Panc1 (cell line): Measurements from ENCODE around the gene TAC3. TPM values are rescaled to one million over a fixed set of nuclear protein-coding genes. Genes with fewer than 3 reads are reported as not detected.

ENCODE experiments used
- ATAC-seq: fragments of 200-7000 bp; cut with Tn5 transposase; 2 replicates; pipeline ENCODE4 v1.9.1; 2020; ENCODE audit warnings: mild to moderate bottlenecking, moderate library complexity
- BruUV-seq: library from RNA; stranded (reverse); fragments of 400-500 nt; replicated peaks from 2 replicates; lab custom pipeline; 2021; lab: Mats Ljungman, UMichigan
- CTCF ChIA-PET: fragments of 300-600 bp; sonication (Branson Sonifier 250); formaldehyde crosslinking; loops from one replicate; lab custom pipeline; 2022; ENCODE audit warnings: antibody characterized with exemption; lab: Charles Lee
- POLR2A ChIA-PET: fragments of 300-600 bp; sonication (Branson Sonifier 250); formaldehyde crosslinking; loops from one replicate; lab custom pipeline; 2022; ENCODE audit warnings: antibody characterized with exemption; lab: Charles Lee
- DNase-seq: peaks from one replicate; pipeline ENCODE4 v3.0.0-alpha.2; 2010; ENCODE audit warnings: low read depth, low spot score
- H3K27ac ChIP-seq: 2 replicates; pipeline ENCODE4 v1.5.1; 2011; ENCODE audit warnings: mild to moderate bottlenecking, low read length, inconsistent platforms
- H3K27me3 ChIP-seq: fragments of 200-500 bp; sonication (Bioruptor generic); 2 replicates; pipeline ENCODE4 v1.6.0; 2014; ENCODE audit warnings: low read length, inconsistent platforms; ENCODE audit not compliant: control insufficient read depth, insufficient read depth
- H3K36me3 ChIP-seq: fragments of 200-500 bp; sonication (Bioruptor generic); 2 replicates; pipeline ENCODE4 v1.5.1; 2014; ENCODE audit warnings: inconsistent platforms, mild to moderate bottlenecking, low read length, moderate library complexity; ENCODE audit not compliant: control insufficient read depth, insufficient read depth
- H3K4me1 ChIP-seq: 2 replicates; pipeline ENCODE4 v1.5.1; 2011; ENCODE audit warnings: inconsistent platforms, mild to moderate bottlenecking, low read length, moderate library complexity; ENCODE audit not compliant: control insufficient read depth, insufficient read depth
- H3K4me3 ChIP-seq, 2 experiments: 2 replicates each; pipeline ENCODE4 v1.5.1; 2011 to 2012; ENCODE audit warnings: low read depth in 2 of 2, low read length in 2 of 2, mild to moderate bottlenecking in 2 of 2, inconsistent platforms in 1 of 2, moderate library complexity in 1 of 2
- H3K9me3 ChIP-seq: fragments of 200-500 bp; sonication (Bioruptor generic); 2 replicates; pipeline ENCODE4 v1.5.1; 2014; ENCODE audit warnings: low read depth, mild to moderate bottlenecking, inconsistent platforms, low read length, moderate library complexity; ENCODE audit not compliant: control insufficient read depth, insufficient read depth
- POLR2AphosphoS5 ChIP-seq: IDR thresholded peaks from 2 replicates; pipeline ENCODE4 v1.6.1; 2012; ENCODE audit warnings: mild to moderate bottlenecking, low read depth, low read length, moderate library complexity
- SIN3A ChIP-seq: IDR thresholded peaks from 2 replicates; pipeline ENCODE4 v1.6.1; 2012; ENCODE audit warnings: low read depth, mild to moderate bottlenecking, low read length, moderate library complexity, borderline replicate concordance; ENCODE audit not compliant: insufficient read depth
- TCF7L2 ChIP-seq: IDR thresholded peaks from 2 replicates; pipeline ENCODE4 v1.6.1; 2011; ENCODE audit warnings: mild to moderate bottlenecking, low read depth, low read length, inconsistent platforms
- in situ Hi-C: cut with HindIII; loops from 2 replicates; pipeline ENCODE4 v1.10.0; 2016; ENCODE audit warnings: low sequenced_read_pairs, low pct_unique_long_range_greater_than_20kb
- intact Hi-C: fragments of 100-400 bp; cut with micrococcal nuclease; formaldehyde crosslinking; loops from one replicate; pipeline ENCODE4 v1.10.0; 2022; ENCODE audit not compliant: unreplicated experiment
- total RNA-seq: library from RNA; stranded (reverse); gene quantifications from one replicate; pipeline ENCODE4 v1.2.1, GENCODE V29; 2021; ENCODE audit not compliant: unreplicated experiment
- TF ChIP-seq, protein P1 (sequence below): fragments of 450-650 bp; IDR thresholded peaks from 2 replicates; pipeline ENCODE4 v1.5.1; 2017; ENCODE audit warnings: mild to moderate bottlenecking
- TF ChIP-seq, protein P2 (sequence below), 2 experiments: IDR thresholded peaks; 2 replicates each; pipeline ENCODE4 v1.6.1; 2011 to 2012; ENCODE audit warnings: low read depth in 2 of 2, control low read depth in 1 of 2, low read length in 1 of 2, mild to moderate bottlenecking in 1 of 2, moderate library complexity in 1 of 2; ENCODE audit not compliant: insufficient read depth in 1 of 2

Gene TAC3
- total RNA-seq, 1 experiment from 2014 or later = not detected

DNA sequence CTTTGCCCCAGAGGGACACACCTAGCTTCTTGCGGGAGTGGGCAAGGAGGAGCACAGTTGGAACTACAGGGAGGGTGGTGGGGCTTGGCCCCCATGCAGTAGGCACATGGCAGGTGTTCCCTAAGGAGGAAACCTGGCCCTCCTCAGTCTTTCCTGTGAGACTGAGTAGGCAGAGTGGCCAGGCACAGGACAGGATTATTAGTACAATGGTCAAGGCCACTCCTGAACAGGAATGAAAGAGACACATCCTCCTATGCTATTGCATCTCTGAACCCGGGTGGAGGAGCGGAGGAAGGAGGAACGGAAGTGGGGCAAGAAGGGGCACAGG lies 32.8 kb upstream of the TAC3 start:
- BruUV-seq = no TSS peak
- ATAC-seq = no peak

DNA sequence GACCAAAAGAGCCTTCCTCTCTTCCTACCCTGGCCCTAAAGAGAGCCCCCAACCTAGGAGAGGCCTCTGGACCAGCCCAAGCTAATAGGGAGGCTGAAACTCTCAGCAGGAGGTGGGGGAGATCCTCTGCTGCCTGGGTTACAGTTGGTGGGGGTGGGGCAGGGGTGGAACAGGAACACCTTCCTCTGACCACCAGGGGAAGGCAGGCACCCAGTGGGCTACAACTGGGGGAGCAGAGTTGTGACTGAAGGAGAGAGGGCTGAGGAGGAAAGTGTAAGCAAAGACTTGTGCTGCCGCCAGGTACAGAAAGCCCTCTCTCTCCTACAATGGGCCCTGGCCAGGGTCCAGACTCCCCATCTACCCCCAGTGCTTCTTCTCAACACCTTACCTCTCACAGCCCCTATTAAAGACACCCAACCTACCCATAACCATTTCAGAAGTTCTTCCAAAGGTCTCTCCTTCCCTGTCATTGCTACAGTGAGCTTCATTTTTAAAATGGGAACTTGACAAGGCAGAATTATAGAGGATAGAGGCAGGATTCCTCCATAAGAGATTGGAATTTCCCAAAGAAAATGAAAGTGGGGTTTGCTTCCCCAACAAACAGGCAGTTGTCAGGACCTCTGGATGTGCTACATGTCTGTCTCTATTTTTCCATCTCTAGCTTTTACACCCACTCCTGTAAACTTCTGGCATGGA lies 32.2 kb upstream of the TAC3 start:
- no peak for ATAC-seq
- DNase-seq = no peak
- intact Hi-C loops = no loop called here
- BruUV-seq = no TSS peak
- ChIA-PET POLR2A (interaction anchor here (0.6 kb wide), 1 partner anchor 264 kb away, joined by 5 read pairs; no protein-coding TSS in a partner anchor), CTCF (interaction anchor here (0.6 kb wide), 2 partner anchors 50 to 165 kb away, joined by 3 read pairs; no protein-coding TSS in a partner anchor)
- in situ Hi-C loops = no loop called here
- no peaks in the 10 kb centered on the region for H3K4me1 ChIP-seq
- H3K27me3 ChIP-seq = peaks cover 10% of the 10 kb centered on the region
- H3K9me3 ChIP-seq = no peaks in the 10 kb centered on the region
- H3K27ac ChIP-seq = no peak overlapping the region
- H3K36me3 ChIP-seq = no peaks in the 10 kb centered on the region
- no peak overlapping the region for H3K4me3 ChIP-seq
- TF ChIP-seq TCF7L2 (no peak), SIN3A (no peak), POLR2AphosphoS5 (no peak)
- TF ChIP-seq, protein P1, sequence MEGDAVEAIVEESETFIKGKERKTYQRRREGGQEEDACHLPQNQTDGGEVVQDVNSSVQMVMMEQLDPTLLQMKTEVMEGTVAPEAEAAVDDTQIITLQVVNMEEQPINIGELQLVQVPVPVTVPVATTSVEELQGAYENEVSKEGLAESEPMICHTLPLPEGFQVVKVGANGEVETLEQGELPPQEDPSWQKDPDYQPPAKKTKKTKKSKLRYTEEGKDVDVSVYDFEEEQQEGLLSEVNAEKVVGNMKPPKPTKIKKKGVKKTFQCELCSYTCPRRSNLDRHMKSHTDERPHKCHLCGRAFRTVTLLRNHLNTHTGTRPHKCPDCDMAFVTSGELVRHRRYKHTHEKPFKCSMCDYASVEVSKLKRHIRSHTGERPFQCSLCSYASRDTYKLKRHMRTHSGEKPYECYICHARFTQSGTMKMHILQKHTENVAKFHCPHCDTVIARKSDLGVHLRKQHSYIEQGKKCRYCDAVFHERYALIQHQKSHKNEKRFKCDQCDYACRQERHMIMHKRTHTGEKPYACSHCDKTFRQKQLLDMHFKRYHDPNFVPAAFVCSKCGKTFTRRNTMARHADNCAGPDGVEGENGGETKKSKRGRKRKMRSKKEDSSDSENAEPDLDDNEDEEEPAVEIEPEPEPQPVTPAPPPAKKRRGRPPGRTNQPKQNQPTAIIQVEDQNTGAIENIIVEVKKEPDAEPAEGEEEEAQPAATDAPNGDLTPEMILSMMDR = no peak
- TF ChIP-seq, protein P2, sequence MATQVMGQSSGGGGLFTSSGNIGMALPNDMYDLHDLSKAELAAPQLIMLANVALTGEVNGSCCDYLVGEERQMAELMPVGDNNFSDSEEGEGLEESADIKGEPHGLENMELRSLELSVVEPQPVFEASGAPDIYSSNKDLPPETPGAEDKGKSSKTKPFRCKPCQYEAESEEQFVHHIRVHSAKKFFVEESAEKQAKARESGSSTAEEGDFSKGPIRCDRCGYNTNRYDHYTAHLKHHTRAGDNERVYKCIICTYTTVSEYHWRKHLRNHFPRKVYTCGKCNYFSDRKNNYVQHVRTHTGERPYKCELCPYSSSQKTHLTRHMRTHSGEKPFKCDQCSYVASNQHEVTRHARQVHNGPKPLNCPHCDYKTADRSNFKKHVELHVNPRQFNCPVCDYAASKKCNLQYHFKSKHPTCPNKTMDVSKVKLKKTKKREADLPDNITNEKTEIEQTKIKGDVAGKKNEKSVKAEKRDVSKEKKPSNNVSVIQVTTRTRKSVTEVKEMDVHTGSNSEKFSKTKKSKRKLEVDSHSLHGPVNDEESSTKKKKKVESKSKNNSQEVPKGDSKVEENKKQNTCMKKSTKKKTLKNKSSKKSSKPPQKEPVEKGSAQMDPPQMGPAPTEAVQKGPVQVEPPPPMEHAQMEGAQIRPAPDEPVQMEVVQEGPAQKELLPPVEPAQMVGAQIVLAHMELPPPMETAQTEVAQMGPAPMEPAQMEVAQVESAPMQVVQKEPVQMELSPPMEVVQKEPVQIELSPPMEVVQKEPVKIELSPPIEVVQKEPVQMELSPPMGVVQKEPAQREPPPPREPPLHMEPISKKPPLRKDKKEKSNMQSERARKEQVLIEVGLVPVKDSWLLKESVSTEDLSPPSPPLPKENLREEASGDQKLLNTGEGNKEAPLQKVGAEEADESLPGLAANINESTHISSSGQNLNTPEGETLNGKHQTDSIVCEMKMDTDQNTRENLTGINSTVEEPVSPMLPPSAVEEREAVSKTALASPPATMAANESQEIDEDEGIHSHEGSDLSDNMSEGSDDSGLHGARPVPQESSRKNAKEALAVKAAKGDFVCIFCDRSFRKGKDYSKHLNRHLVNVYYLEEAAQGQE (IDR thresholded peaks at IDR 0.05; ENCODE audit: insufficient read depth in 1 of 2, low read depth in 2 of 2, low read length in 1 of 2) = no peak

More for the DNA sequence above, 32.8 kb upstream of the TAC3 start:
- intact Hi-C loops = no loop called here
- no peak for DNase-seq
- Histone ChIP-seq H3K27ac (no peak overlapping the region), H3K4me3 (no peak overlapping the region), H3K4me1 (no peaks in the 10 kb centered on the region), H3K9me3 (no peaks in the 10 kb centered on the region), H3K27me3 (peaks cover 10% of the 10 kb centered on the region), H3K36me3 (no peaks in the 10 kb centered on the region)
- in situ Hi-C loops = no loop called here
- ChIA-PET POLR2A (no interaction called here), CTCF (interaction anchor here (0.6 to 0.7 kb wide), 2 partner anchors 38 to 164 kb away, joined by 3 read pairs; no protein-coding TSS in a partner anchor)
- TF ChIP-seq SIN3A (no peak), TCF7L2 (no peak), POLR2AphosphoS5 (no peak)
- TF ChIP-seq, protein P1 = no peak
- TF ChIP-seq, protein P2 (IDR thresholded peaks at IDR 0.05; ENCODE audit: insufficient read depth in 1 of 2, low read depth in 2 of 2, low read length in 1 of 2) = no peak
